NK-92 (cell line): ENCODE results near the gene PI4KA.
"Not testable (repeated sequence)": the region's sequence is repeated elsewhere in the genome, so short reads cannot be mapped to it uniquely, and the experiment has no call there.

ENCODE experiments used
- DNase-seq: peaks from one replicate; lab custom pipeline; 2025; ENCODE audit not compliant: unreplicated experiment; lab: John Stamatoyannopoulos, UW

Gene PI4KA

GRCh38 chr22:20671409-20672081 lies 187.1 kb downstream of the PI4KA start:
- no peak for DNase-seq

GRCh38 chr22:20670457-20671261 lies 188.0 kb downstream of the PI4KA start:
- not testable (repeated sequence) for DNase-seq

- not testable (repeated sequence) for DNase-seq
Observed at GRCh38 chr22:20669884-20670283, 188.7 kb downstream of the PI4KA start.

- DNase-seq, result not testable (repeated sequence)
Observed at GRCh38 chr22:20669471-20669870, 189.1 kb downstream of the PI4KA start.

GRCh38 chr22:20668769-20669168 lies 189.8 kb downstream of the PI4KA start:
- DNase-seq, result not testable (repeated sequence)

- not testable (repeated sequence) for DNase-seq
Observed at GRCh38 chr22:20668226-20668625, 190.4 kb downstream of the PI4KA start.

GRCh38 chr22:20667548-20667947 lies 191.1 kb downstream of the PI4KA start:
- not testable (repeated sequence) for DNase-seq

GRCh38 chr22:20666560-20666959 lies 192.1 kb downstream of the PI4KA start:
- DNase-seq, result no peak

- DNase-seq, result no peak
Observed at GRCh38 chr22:20664594-20664959, 194.0 kb downstream of the PI4KA start.

GRCh38 chr22:20663941-20664593 lies 194.5 kb downstream of the PI4KA start:
- DNase-seq, result no peak

GRCh38 chr22:20663137-20663828 lies 195.3 kb downstream of the PI4KA start:
- no peak for DNase-seq

GRCh38 chr22:20662524-20663036 lies 196.0 kb downstream of the PI4KA start:
- DNase-seq, result not testable (repeated sequence)

GRCh38 chr22:20661473-20661872 lies 197.1 kb downstream of the PI4KA start:
- no peak for DNase-seq

GRCh38 chr22:20660441-20661054 lies 198.1 kb downstream of the PI4KA start:
- no peak for DNase-seq

GRCh38 chr22:20659920-20660319 lies 198.7 kb downstream of the PI4KA start:
- no peak for DNase-seq

GRCh38 chr22:20659258-20659657 lies 199.4 kb downstream of the PI4KA start:
- DNase-seq, result no peak

GRCh38 chr22:20658433-20659222 lies 200.0 kb downstream of the PI4KA start:
- no peak for DNase-seq

GRCh38 chr22:20657963-20658362 lies 200.6 kb downstream of the PI4KA start:
- DNase-seq, result no peak
